Measurements from ENCODE around the gene TRHDE. TPM values are rescaled to one million over a fixed set of nuclear protein-coding genes. Genes with fewer than 3 reads are reported as not detected.

TRHDE gene
- total RNA-seq, 1 donor from 2014 or later = 34.9 TPM

- Histone ChIP-seq H3K9me3 (no peaks in the 10 kb centered on the region), H3K36me3 (no peaks in the 10 kb centered on the region), H3K4me3 (no peak overlapping the region), H3K4me1 (no peaks in the 10 kb centered on the region), H3K27me3 (no peaks in the 10 kb centered on the region), H3K27ac (no peak overlapping the region)
- DNase-seq (ENCODE audit: extremely low spot score in 2 of 2) = no peak
- intact Hi-C loops (cut with DNase I) = no loop called here
- TF ChIP-seq CTCF (IDR thresholded peaks at IDR 0.05) (no peak), POLR2A (IDR thresholded peaks at IDR 0.05) (no peak), POLR2AphosphoS5 (IDR thresholded peaks at IDR 0.05; ENCODE audit: insufficient read depth in 1 of 2, low read depth in 1 of 2) (no peak)
Measured at GRCh38 chr12:72610342-72610741, 338.2 kb downstream of the TRHDE start.

- Histone ChIP-seq H3K4me1 (no peaks in the 10 kb centered on the region), H3K4me3 (no peak overlapping the region), H3K36me3 (no peaks in the 10 kb centered on the region), H3K27me3 (no peaks in the 10 kb centered on the region), H3K27ac (no peak overlapping the region), H3K9me3 (no peaks in the 10 kb centered on the region)
- no peak for DNase-seq (ENCODE audit: extremely low spot score in 2 of 2)
- TF ChIP-seq CTCF (IDR thresholded peaks at IDR 0.05) (no peak), POLR2A (IDR thresholded peaks at IDR 0.05) (no peak), POLR2AphosphoS5 (IDR thresholded peaks at IDR 0.05; ENCODE audit: insufficient read depth in 1 of 2, low read depth in 1 of 2) (no peak)
- intact Hi-C loops (cut with DNase I) = no loop called here
Measured at GRCh38 chr12:72610854-72611358, 338.7 kb downstream of the TRHDE start.

DNA sequence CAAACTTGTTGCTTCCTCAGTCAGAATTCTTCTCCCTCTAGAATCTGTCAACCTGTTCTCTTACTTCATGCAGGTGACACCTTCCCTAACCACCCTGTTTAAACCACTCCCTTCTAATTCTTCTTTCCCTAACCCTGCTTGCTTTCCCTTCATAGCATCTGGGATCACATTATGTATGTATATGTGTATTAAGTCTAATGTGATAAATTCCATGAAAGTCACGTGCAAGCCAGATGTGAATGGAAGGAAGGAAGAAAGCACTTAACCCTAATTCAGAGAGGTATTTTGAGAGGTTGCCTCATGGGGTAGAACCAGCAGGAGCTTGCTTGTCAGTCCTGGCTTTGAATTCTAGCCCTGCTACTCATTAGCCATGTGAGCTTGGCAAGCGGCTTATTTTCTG is 340.0 kb downstream of the TRHDE start:
- Histone ChIP-seq H3K36me3 (no peaks in the 10 kb centered on the region), H3K27me3 (no peaks in the 10 kb centered on the region), H3K27ac (no peak overlapping the region), H3K9me3 (no peaks in the 10 kb centered on the region), H3K4me1 (no peaks in the 10 kb centered on the region), H3K4me3 (no peak overlapping the region)
- no peak for DNase-seq (ENCODE audit: extremely low spot score in 2 of 2)
- intact Hi-C loops (cut with DNase I) = no loop called here
- TF ChIP-seq POLR2A (IDR thresholded peaks at IDR 0.05) = no peak
- TF ChIP-seq CTCF (IDR thresholded peaks at IDR 0.05) = no peak
- no peak for TF ChIP-seq POLR2AphosphoS5 (IDR thresholded peaks at IDR 0.05; ENCODE audit: insufficient read depth in 1 of 2, low read depth in 1 of 2)

GRCh38 chr12:72618764-72619163 is 346.6 kb downstream of the TRHDE start:
- no peaks in the 10 kb centered on the region for H3K36me3 ChIP-seq
- H3K27ac ChIP-seq = no peak overlapping the region
- DNase-seq (ENCODE audit: extremely low spot score in 2 of 2) = no peak
- no peaks in the 10 kb centered on the region for H3K27me3 ChIP-seq
- TF ChIP-seq CTCF (IDR thresholded peaks at IDR 0.05) (no peak), POLR2A (IDR thresholded peaks at IDR 0.05) (no peak), POLR2AphosphoS5 (IDR thresholded peaks at IDR 0.05; ENCODE audit: insufficient read depth in 1 of 2, low read depth in 1 of 2) (no peak)
- intact Hi-C loops (cut with DNase I) = no loop called here
- H3K4me3 ChIP-seq = no peak overlapping the region
- H3K9me3 ChIP-seq = no peaks in the 10 kb centered on the region
- no peaks in the 10 kb centered on the region for H3K4me1 ChIP-seq

- no peaks in the 10 kb centered on the region for H3K4me1 ChIP-seq
- no peak overlapping the region for H3K27ac ChIP-seq
- DNase-seq (ENCODE audit: extremely low spot score in 2 of 2) = no peak
- no peaks in the 10 kb centered on the region for H3K27me3 ChIP-seq
- no peak overlapping the region for H3K4me3 ChIP-seq
- H3K36me3 ChIP-seq = no peaks in the 10 kb centered on the region
- no peaks in the 10 kb centered on the region for H3K9me3 ChIP-seq
- intact Hi-C loops (cut with DNase I) = no loop called here
- no peak for TF ChIP-seq POLR2A (IDR thresholded peaks at IDR 0.05)
- no peak for TF ChIP-seq CTCF (IDR thresholded peaks at IDR 0.05)
- no peak for TF ChIP-seq POLR2AphosphoS5 (IDR thresholded peaks at IDR 0.05; ENCODE audit: insufficient read depth in 1 of 2, low read depth in 1 of 2)
Measured at GRCh38 chr12:72622556-72622955, 350.4 kb downstream of the TRHDE start.

Measured in vagina (tissue), 2 donors.